ENCODE results near the gene MAP7D1. TPM values are rescaled to one million over a fixed set of nuclear protein-coding genes. Genes with fewer than 3 reads are reported as not detected.

MAP7D1 gene
- total RNA-seq, 1 donor from 2014 or later, result 166 TPM

DNA sequence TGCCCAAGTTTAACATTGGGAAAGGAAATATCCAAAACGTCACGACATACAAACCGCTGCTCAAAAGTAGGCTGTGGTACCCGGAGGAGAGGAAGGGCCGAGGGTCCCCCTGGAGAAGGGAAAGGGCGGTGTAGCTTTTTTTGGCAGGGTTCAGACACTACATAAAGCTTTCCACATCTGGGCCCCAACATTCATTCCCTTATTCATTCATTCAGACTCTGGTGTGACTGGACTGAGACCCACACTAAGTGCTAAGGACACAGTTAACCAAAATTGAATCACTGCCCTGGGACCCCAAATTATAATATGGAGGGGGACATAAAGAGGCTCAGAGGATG lies 20.7 kb upstream of the MAP7D1 start:
- no peaks in the 10 kb centered on the region for H3K27me3 Mint-ChIP-seq (ENCODE audit: low read depth)
- H3K4me3 Mint-ChIP-seq, result no peak overlapping the region
- no peak overlapping the region for H3K27ac Mint-ChIP-seq (ENCODE audit: unreplicated experiment)
- H3K4me1 Mint-ChIP-seq, result peaks cover 12% of the 10 kb centered on the region
- no peaks in the 10 kb centered on the region for H3K36me3 Mint-ChIP-seq (ENCODE audit: low read depth)
- TF ChIP-seq, protein P1, sequence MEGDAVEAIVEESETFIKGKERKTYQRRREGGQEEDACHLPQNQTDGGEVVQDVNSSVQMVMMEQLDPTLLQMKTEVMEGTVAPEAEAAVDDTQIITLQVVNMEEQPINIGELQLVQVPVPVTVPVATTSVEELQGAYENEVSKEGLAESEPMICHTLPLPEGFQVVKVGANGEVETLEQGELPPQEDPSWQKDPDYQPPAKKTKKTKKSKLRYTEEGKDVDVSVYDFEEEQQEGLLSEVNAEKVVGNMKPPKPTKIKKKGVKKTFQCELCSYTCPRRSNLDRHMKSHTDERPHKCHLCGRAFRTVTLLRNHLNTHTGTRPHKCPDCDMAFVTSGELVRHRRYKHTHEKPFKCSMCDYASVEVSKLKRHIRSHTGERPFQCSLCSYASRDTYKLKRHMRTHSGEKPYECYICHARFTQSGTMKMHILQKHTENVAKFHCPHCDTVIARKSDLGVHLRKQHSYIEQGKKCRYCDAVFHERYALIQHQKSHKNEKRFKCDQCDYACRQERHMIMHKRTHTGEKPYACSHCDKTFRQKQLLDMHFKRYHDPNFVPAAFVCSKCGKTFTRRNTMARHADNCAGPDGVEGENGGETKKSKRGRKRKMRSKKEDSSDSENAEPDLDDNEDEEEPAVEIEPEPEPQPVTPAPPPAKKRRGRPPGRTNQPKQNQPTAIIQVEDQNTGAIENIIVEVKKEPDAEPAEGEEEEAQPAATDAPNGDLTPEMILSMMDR (conservative IDR thresholded peaks at IDR 0.05), result no peak
- no peak for DNase-seq (ENCODE audit: low read depth, low spot score)
- no peaks in the 10 kb centered on the region for H3K9me3 Mint-ChIP-seq

DNA sequence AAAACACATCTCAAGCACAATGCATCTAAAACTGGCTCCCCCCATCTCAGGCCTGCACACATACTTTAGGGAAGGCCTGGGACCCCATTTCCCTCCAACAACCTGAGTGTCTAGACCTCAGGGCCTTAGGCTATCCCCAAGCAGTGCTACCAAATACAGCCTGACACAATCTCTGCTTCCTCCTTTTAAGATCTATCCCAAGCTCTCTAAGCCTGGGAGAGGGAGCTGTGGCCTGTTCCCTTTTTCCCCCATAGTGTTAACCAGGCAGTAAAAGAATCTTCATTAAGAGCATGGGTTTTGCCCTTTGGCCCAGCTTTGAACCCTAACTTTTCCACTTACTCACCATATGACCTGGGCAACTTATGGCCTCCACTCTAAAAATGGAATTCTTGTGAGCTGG lies 20.2 kb upstream of the MAP7D1 start:
- DNase-seq (ENCODE audit: low read depth, low spot score), result no peak
- Mint-ChIP-seq H3K36me3 (ENCODE audit: low read depth) (no peaks in the 10 kb centered on the region), H3K27me3 (ENCODE audit: low read depth) (no peaks in the 10 kb centered on the region), H3K27ac (ENCODE audit: unreplicated experiment) (no peak overlapping the region), H3K9me3 (no peaks in the 10 kb centered on the region), H3K4me3 (no peak overlapping the region), H3K4me1 (peaks cover 12% of the 10 kb centered on the region)
- TF ChIP-seq, protein P1 (conservative IDR thresholded peaks at IDR 0.05), result no peak

DNA sequence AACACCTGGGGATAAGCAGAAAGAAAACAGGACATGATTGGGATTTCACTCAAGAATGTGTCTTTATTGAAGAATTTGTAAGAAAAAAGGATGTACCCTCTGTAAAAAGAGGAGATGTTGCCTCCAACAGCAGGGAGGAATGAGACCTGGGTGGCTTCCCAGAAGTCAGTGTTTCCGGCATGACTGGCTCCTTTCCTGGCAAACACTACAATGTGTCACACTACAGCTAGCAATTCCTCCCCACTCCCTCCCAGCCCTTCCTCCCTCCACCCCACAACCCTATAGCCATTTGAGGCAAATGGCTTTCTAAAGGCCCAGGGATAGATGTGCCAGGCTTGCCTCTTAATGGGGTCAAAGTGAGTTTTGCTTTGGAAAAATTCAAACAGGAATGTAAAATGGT lies 19.4 kb upstream of the MAP7D1 start:
- Mint-ChIP-seq H3K4me1 (peaks cover 12% of the 10 kb centered on the region), H3K27me3 (ENCODE audit: low read depth) (no peaks in the 10 kb centered on the region), H3K9me3 (no peaks in the 10 kb centered on the region), H3K36me3 (ENCODE audit: low read depth) (no peaks in the 10 kb centered on the region), H3K27ac (ENCODE audit: unreplicated experiment) (no peak overlapping the region), H3K4me3 (no peak overlapping the region)
- no peak for DNase-seq (ENCODE audit: low read depth, low spot score)
- TF ChIP-seq, protein P1 (conservative IDR thresholded peaks at IDR 0.05), result no peak

DNA sequence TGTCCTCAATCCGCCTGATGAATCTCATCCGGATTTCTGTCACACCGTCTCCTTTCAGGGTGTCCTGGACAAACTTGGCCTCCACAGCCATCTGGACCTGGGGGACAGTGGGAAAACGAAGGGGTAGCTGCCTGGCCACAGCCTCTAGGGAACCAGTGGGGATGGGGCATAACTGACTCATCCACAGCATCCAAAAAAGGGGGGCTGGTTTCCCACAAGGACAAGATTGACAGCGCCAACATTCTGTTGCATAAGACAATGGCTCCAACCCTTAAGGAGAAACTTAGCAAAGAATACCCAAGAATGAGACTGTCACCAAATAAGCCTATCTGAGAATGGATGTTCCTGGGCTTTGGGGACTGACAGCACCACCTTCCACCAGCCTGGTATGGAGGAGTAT lies 18.7 kb upstream of the MAP7D1 start:
- no peaks in the 10 kb centered on the region for H3K36me3 Mint-ChIP-seq (ENCODE audit: low read depth)
- H3K27me3 Mint-ChIP-seq (ENCODE audit: low read depth), result no peaks in the 10 kb centered on the region
- TF ChIP-seq, protein P1 (conservative IDR thresholded peaks at IDR 0.05), result no peak
- no peak for DNase-seq (ENCODE audit: low read depth, low spot score)
- no peak overlapping the region for H3K4me3 Mint-ChIP-seq
- H3K4me1 Mint-ChIP-seq, result peaks cover 16% of the 10 kb centered on the region
- no peak overlapping the region for H3K27ac Mint-ChIP-seq (ENCODE audit: unreplicated experiment)
- H3K9me3 Mint-ChIP-seq, result no peaks in the 10 kb centered on the region

DNA sequence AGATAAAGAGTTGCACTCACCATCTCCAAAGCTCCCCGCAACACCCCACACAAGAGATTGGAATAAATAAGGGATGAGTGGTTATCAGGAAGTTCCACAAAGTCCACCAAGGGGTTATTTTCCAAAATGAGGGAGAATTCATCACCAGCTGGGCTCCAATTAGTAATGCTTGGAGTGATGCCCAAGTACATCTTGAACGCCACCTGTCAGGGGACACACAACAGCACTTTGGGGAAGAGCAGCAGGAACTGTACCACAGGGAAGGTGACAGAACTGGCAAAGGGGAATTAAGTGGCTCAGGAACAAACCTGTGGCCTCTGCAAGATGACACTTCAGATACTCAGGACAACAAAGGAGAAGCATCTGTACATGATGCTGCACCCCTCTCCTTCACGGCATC lies 18.2 kb upstream of the MAP7D1 start:
- Mint-ChIP-seq H3K27me3 (ENCODE audit: low read depth) (no peaks in the 10 kb centered on the region), H3K4me1 (peaks cover 16% of the 10 kb centered on the region), H3K4me3 (no peak overlapping the region), H3K36me3 (ENCODE audit: low read depth) (no peaks in the 10 kb centered on the region), H3K9me3 (no peaks in the 10 kb centered on the region), H3K27ac (ENCODE audit: unreplicated experiment) (no peak overlapping the region)
- TF ChIP-seq, protein P1 (conservative IDR thresholded peaks at IDR 0.05), result no peak
- no peak for DNase-seq (ENCODE audit: low read depth, low spot score)

DNA sequence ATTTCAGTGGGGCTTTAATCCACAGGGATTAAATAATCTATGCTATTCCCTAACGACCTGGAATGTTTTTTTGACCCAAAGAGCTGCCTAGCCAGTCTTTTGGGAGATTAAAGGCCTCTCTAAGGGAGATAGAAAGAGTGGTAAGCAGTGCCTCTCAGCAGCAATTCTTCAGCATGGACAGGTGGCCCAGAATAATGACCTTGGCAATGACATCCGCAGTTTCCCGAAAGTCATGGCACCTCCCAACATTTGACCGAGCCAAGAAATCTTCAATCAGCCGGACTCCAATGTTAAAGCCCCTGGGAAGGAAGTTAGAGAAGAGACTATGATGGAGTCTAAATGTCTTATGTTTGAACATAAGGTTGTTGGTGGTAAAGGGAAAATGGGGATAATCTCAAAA lies 16.4 kb upstream of the MAP7D1 start:
- Mint-ChIP-seq H3K27me3 (ENCODE audit: low read depth) (no peaks in the 10 kb centered on the region), H3K9me3 (no peaks in the 10 kb centered on the region), H3K36me3 (ENCODE audit: low read depth) (peaks cover 4% of the 10 kb centered on the region), H3K4me3 (no peak overlapping the region), H3K27ac (ENCODE audit: unreplicated experiment) (no peak overlapping the region), H3K4me1 (peaks cover 7% of the 10 kb centered on the region)
- no peak for DNase-seq (ENCODE audit: low read depth, low spot score)
- TF ChIP-seq, protein P1 (conservative IDR thresholded peaks at IDR 0.05), result no peak

All from neural crest cell (in vitro differentiated cells).